GM23248 (cell line): ENCODE data around the gene DPEP2NB. TPM values are rescaled to one million over a fixed set of nuclear protein-coding genes. Genes with fewer than 3 reads are reported as not detected.

Experiments
- DNase-seq: peaks from one replicate; pipeline ENCODE4 v3.0.0-alpha.2; 2015
- H2AFZ ChIP-seq: fragments of 200-600 bp; sonication (generic); 2 replicates; pipeline ENCODE4 v1.6.1; 2016; ENCODE audit warnings: antibody characterized with exemption
- H3F3A ChIP-seq: fragments of 200-600 bp; sonication (generic); 2 replicates; pipeline ENCODE4 v1.6.1; 2016; ENCODE audit warnings: mild to moderate bottlenecking, antibody characterized with exemption, mixed run types; ENCODE audit not compliant: insufficient read depth
- H3K27ac ChIP-seq: fragments of 200-600 bp; sonication (generic); 2 replicates; pipeline ENCODE4 v1.5.1; 2016; ENCODE audit warnings: mild to moderate bottlenecking
- H3K27me3 ChIP-seq: fragments of 200-600 bp; sonication (generic); replicated peaks from 2 replicates; pipeline ENCODE4 v1.6.1; 2016; ENCODE audit warnings: mild to moderate bottlenecking; ENCODE audit not compliant: insufficient read depth
- H3K36me3 ChIP-seq: fragments of 200-600 bp; sonication (generic); 2 replicates; pipeline ENCODE4 v1.6.1; 2016; ENCODE audit warnings: low read depth, mild to moderate bottlenecking
- H3K4me1 ChIP-seq: fragments of 200-600 bp; sonication (generic); 2 replicates; pipeline ENCODE4 v1.6.1; 2016; ENCODE audit warnings: mild to moderate bottlenecking; ENCODE audit not compliant: insufficient read depth
- H3K4me2 ChIP-seq: fragments of 200-600 bp; sonication (generic); one replicate; pipeline ENCODE4 v1.6.1; 2016; ENCODE audit warnings: mild to moderate bottlenecking; ENCODE audit not compliant: unreplicated experiment
- H3K4me3 ChIP-seq: fragments of 200-600 bp; sonication (generic); 2 replicates; pipeline ENCODE4 v1.5.1; 2016; ENCODE audit warnings: mild to moderate bottlenecking
- H3K79me2 ChIP-seq: fragments of 200-600 bp; sonication (generic); 2 replicates; pipeline ENCODE4 v1.6.1; 2016; ENCODE audit warnings: mild to moderate bottlenecking; ENCODE audit not compliant: insufficient read depth
- H3K9ac ChIP-seq: fragments of 200-600 bp; sonication (generic); 2 replicates; pipeline ENCODE4 v1.6.1; 2016; ENCODE audit warnings: mild to moderate bottlenecking
- H3K9me2 ChIP-seq: fragments of 200-600 bp; sonication (generic); 2 replicates; pipeline ENCODE4 v1.6.1; 2016; ENCODE audit warnings: mixed run types, mild to moderate bottlenecking, moderate library complexity; ENCODE audit not compliant: insufficient read depth
- H3K9me3 ChIP-seq: fragments of 200-600 bp; sonication (generic); one replicate; pipeline ENCODE4 v1.6.1; 2017; ENCODE audit warnings: low read depth
- H4K20me1 ChIP-seq: fragments of 200-600 bp; sonication (generic); 2 replicates; pipeline ENCODE4 v1.6.0; 2016; ENCODE audit not compliant: insufficient read depth
- EZH2 ChIP-seq: fragments of 200-600 bp; sonication (generic); IDR thresholded peaks from 2 replicates; pipeline ENCODE4 v1.6.1; 2018; ENCODE audit warnings: antibody characterized with exemption, mild to moderate bottlenecking; ENCODE audit not compliant: insufficient read depth, poor library complexity, severe bottlenecking
- EZH2phosphoT487 ChIP-seq: fragments of 200-600 bp; sonication (generic); IDR thresholded peaks from 2 replicates; pipeline ENCODE4 v1.6.1; 2018; ENCODE audit warnings: antibody characterized with exemption, moderate library complexity, mild to moderate bottlenecking, low read depth; ENCODE audit not compliant: insufficient read depth
- WGBS, 2 experiments: methylation state at CpG; one replicate each; pipeline ENCODE4 v1.1.6; 2015 to 2017; ENCODE audit warnings: low lambda C conversion rate in 2 of 2, low coverage in 1 of 2; ENCODE audit errors: missing lambda C conversion rate in 2 of 2; 5-methylcytosine and 5-hydroxymethylcytosine counted together
- in situ Hi-C: fragments of 300-500 bp; cut with MboI; formaldehyde crosslinking; loops from 2 replicates; pipeline ENCODE4 v1.15.0; 2020
- polyA plus RNA-seq: library from polyadenylated mRNA; unstranded; fragments of >200 nt; fragmentation: Nextera tagmentation; extraction: Ambion mirVana; gene quantifications from 2 replicates; pipeline ENCODE4 v1.2.1, GENCODE V29; 2016
- total RNA-seq: library from RNA; depleted of rRNA; stranded (reverse); fragments of >200 nt; shearing (Covaris generic); gene quantifications from 2 replicates; pipeline ENCODE4 v1.2.3, GENCODE V29; 2014

Gene DPEP2NB
- total and polyA plus RNA-seq, 2 experiments from 2014 or later, result not detected

GRCh38 chr16:67992661-67993206 is 23.0 kb downstream of the DPEP2NB start:
- H2AFZ ChIP-seq, result no peak overlapping the region
- in situ Hi-C loops, result no loop called here
- 66 to 69% methylated on average over 16 to 20 of the region's 20 CpGs for WGBS, 2 experiments

DNA sequence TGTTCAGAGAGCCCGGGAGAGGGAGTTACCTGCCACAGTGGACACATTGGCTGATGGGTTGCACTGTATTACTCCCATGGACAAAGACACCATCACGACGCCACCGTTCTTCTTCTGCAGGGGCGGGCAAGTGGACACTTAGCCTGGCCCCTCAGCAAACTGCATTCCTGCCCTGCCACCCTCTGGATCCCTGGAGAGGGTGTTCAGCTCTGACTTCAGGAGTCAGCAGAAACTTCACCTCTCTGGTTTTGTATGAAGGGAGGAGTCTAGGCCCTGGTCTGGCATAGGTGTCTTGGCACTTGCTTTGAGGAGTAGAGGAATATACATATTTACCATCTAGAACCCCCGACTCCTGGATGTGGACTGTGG is 25.7 kb downstream of the DPEP2NB start:
- Histone ChIP-seq H3K36me3 (no peaks in the 10 kb centered on the region), H2AFZ (no peak overlapping the region), H3K4me2 (no peak overlapping the region), H3F3A (no peaks in the 10 kb centered on the region), H3K9me3 (no peaks in the 10 kb centered on the region), H3K4me3 (no peak overlapping the region), H4K20me1 (no peaks in the 10 kb centered on the region), H3K27me3 (no peaks in the 10 kb centered on the region), H3K9ac (no peak overlapping the region), H3K79me2 (no peaks in the 10 kb centered on the region), H3K9me2 (no peaks in the 10 kb centered on the region), H3K4me1 (no peaks in the 10 kb centered on the region), H3K27ac (no peak overlapping the region)
- DNase-seq, result no peak
- in situ Hi-C loops, result no loop called here
- TF ChIP-seq EZH2 (no peak), EZH2phosphoT487 (no peak)
- WGBS, 2 experiments, result 75 to 82% methylated on average over 6 of the region's 6 CpGs

More at GRCh38 chr16:67992661-67993206, 23.0 kb downstream of the DPEP2NB start:
- no peaks in the 10 kb centered on the region for H3F3A ChIP-seq
- H3K9me3 ChIP-seq, result no peaks in the 10 kb centered on the region
- H3K9ac ChIP-seq, result no peak overlapping the region
- H3K36me3 ChIP-seq, result no peaks in the 10 kb centered on the region
- H3K79me2 ChIP-seq, result no peaks in the 10 kb centered on the region
- peak overlapping the region; percentile 69 for H3K4me2 ChIP-seq
- no peak overlapping the region for H3K4me3 ChIP-seq
- H3K27ac ChIP-seq, result no peak overlapping the region
- no peaks in the 10 kb centered on the region for H3K27me3 ChIP-seq
- TF ChIP-seq EZH2phosphoT487, result no peak
- TF ChIP-seq EZH2, result no peak
- DNase-seq, result no peak
- H3K9me2 ChIP-seq, result no peaks in the 10 kb centered on the region
- H4K20me1 ChIP-seq, result no peaks in the 10 kb centered on the region
- H3K4me1 ChIP-seq, result no peaks in the 10 kb centered on the region

DNA sequence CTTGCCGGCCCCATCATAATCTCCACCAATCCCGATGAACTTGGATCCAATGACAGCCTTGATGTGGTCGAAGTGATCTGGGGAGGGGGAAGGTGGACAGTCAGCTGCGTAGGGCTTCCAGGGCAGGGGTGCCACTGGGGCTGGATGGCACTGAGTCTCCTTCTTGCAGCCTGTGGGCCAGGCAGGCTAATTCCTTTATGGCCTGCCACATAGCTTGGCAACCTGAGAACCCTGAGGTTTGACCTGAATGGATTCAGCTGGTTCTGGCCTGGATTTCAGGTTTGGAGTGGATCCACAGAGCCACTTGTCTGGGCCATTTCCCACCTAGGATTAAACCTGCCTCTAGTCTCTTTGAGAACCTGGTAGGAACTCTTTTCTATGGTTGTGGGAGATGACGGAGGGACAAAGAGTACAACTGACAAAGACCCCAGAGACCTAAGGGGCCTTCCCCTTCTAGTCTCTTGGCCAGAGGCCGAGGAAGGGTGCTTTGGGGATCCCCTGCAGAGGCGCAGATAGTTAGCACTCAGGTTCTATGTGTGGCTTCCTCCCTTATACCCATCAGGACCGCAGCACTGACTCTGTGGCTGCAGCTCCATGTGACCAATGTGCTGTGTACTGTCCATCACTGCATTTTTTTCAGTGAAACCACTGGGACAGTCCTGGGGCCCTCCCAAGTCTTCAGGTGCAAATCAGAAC is 26.2 kb downstream of the DPEP2NB start:
- Histone ChIP-seq H3K9me3 (no peaks in the 10 kb centered on the region), H3K36me3 (no peaks in the 10 kb centered on the region), H3K4me1 (no peaks in the 10 kb centered on the region), H2AFZ (no peak overlapping the region), H3K9me2 (no peaks in the 10 kb centered on the region), H3K27me3 (no peaks in the 10 kb centered on the region), H3K79me2 (no peaks in the 10 kb centered on the region), H3K4me3 (no peak overlapping the region), H3K9ac (no peak overlapping the region), H3F3A (no peaks in the 10 kb centered on the region), H3K4me2 (no peak overlapping the region), H3K27ac (no peak overlapping the region), H4K20me1 (no peaks in the 10 kb centered on the region)
- no peak for DNase-seq
- in situ Hi-C loops, result no loop called here
- TF ChIP-seq EZH2 (no peak), EZH2phosphoT487 (no peak)
- WGBS, 2 experiments, result 65 to 69% methylated on average over 8 of the region's 8 CpGs

DNA sequence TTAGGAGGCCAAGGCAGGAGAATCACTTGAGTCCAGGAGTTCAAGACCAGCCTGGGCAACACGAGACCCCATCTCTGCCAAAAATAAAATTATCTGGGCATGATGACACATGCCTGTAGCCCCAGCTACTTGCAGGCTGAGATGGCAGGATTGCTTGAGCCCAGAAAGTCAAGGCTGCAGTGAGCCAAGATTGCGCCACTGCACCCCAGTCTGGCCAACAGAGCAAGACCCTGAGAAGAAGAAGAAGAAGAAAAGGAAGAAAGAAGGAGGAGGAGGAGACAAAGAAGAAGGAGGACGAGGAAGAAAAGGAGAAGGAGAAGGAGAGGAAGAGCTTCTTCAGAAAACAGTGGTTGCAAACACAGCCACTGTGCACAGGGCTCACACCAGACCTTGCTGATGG is 27.0 kb downstream of the DPEP2NB start:
- H3K79me2 ChIP-seq, result no peaks in the 10 kb centered on the region
- TF ChIP-seq EZH2phosphoT487, result no peak
- H3K27ac ChIP-seq, result no peak overlapping the region
- no peaks in the 10 kb centered on the region for H3K4me1 ChIP-seq
- H3K9ac ChIP-seq, result no peak overlapping the region
- WGBS, 2 experiments, result 69 to 70% methylated on average over 3 of the region's 3 CpGs
- no peaks in the 10 kb centered on the region for H3K9me3 ChIP-seq
- in situ Hi-C loops, result no loop called here
- no peaks in the 10 kb centered on the region for H3K9me2 ChIP-seq
- no peaks in the 10 kb centered on the region for H3F3A ChIP-seq
- no peaks in the 10 kb centered on the region for H3K27me3 ChIP-seq
- H3K4me2 ChIP-seq, result no peak overlapping the region
- no peaks in the 10 kb centered on the region for H4K20me1 ChIP-seq
- no peaks in the 10 kb centered on the region for H3K36me3 ChIP-seq
- H3K4me3 ChIP-seq, result no peak overlapping the region
- no peak overlapping the region for H2AFZ ChIP-seq
- DNase-seq, result no peak
